A549 (cell line): Measurements from ENCODE around the gene FSTL5. TPM values are rescaled to one million over a fixed set of nuclear protein-coding genes. Genes with fewer than 3 reads are reported as not detected.

Experiments
- ATAC-seq, 2 experiments: fragments of 200-7000 bp in 1 of 2; fragments of >200 bp in 1 of 2; cut with Nextera tagmentation in 1 of 2; cut with Tn5 transposase in 1 of 2; 3 replicates each; pipeline versions ENCODE4 v1.8.0 to v1.9.1; 2018 to 2020; ENCODE audit warnings: mild to moderate bottlenecking in 1 of 2, moderate library complexity in 1 of 2
- CTCF ChIA-PET: fragments of 300-600 bp; sonication (Branson Sonifier 250); formaldehyde crosslinking; extraction: SDS; loops from one replicate; lab custom pipeline; 2021; ENCODE audit warnings: antibody characterized with exemption, inconsistent platforms; lab: Yijun Ruan, JAX
- POLR2A ChIA-PET: fragments of 350-600 bp; formaldehyde crosslinking; extraction: SDS; loops from one replicate; lab custom pipeline; 2021; ENCODE audit warnings: antibody characterized with exemption, inconsistent platforms; lab: Yijun Ruan, JAX
- DNase-seq, 2 experiments: peaks; one replicate each; pipeline versions ENCODE4 v3.0.0 to v3.0.0-alpha.2; 2011 to 2016; ENCODE audit warnings: low read depth in 1 of 2, low spot score in 1 of 2
- FAIRE-seq: peaks from 2 replicates; lab custom pipeline; 2011; peaks lifted over from hg19 to GRCh38; lab: Jason Lieb, UNC
- H3K27ac ChIP-seq, 2 experiments: fragments of >200 bp; sonication (Bioruptor Twin); formaldehyde crosslinking; 3 replicates each; pipeline ENCODE4 v1.5.1; 2016 to 2017
- H3K4me1 ChIP-seq: fragments of >200 bp; sonication (Bioruptor Twin); formaldehyde crosslinking; 3 replicates; pipeline ENCODE4 v1.6.1; 2016
- H3K4me2 ChIP-seq: fragments of >200 bp; sonication (Bioruptor Twin); formaldehyde crosslinking; 3 replicates; pipeline ENCODE4 v1.6.1; 2016
- H3K4me3 ChIP-seq: fragments of >200 bp; sonication (Bioruptor Twin); formaldehyde crosslinking; 3 replicates; pipeline ENCODE4 v1.5.1; 2016
- H3K9me3 ChIP-seq: fragments of >200 bp; sonication (Bioruptor Twin); formaldehyde crosslinking; 3 replicates; pipeline ENCODE4 v1.6.1; 2016
- BCL3 ChIP-seq: fragments of >200 bp; sonication (Bioruptor Twin); formaldehyde crosslinking; IDR thresholded peaks from 3 replicates; pipeline ENCODE4 v1.6.1; 2016
- CBX2 ChIP-seq: fragments of 200-600 bp; sonication (generic); IDR thresholded peaks from 2 replicates; pipeline ENCODE4 v1.6.1; 2016; ENCODE audit warnings: low read depth, mild to moderate bottlenecking, borderline replicate concordance
- EP300 ChIP-seq, 2 experiments: fragments of >200 bp; sonication (Bioruptor Twin); formaldehyde crosslinking; IDR thresholded peaks; 2 replicates in 1 of 2; 3 replicates in 1 of 2; pipeline ENCODE4 v1.6.1; 2016 to 2017
- HOXB5 ChIP-seq: fragments of 250-450 bp; sonication (Bioruptor Pico); IDR thresholded peaks from 2 replicates; pipeline ENCODE4 v1.5.0; 2020; ENCODE audit warnings: mild to moderate bottlenecking, moderate library complexity
- KDM5A ChIP-seq: fragments of 200-600 bp; sonication (generic); IDR thresholded peaks from 2 replicates; pipeline ENCODE4 v1.6.1; 2016; ENCODE audit warnings: antibody characterized with exemption, mild to moderate bottlenecking
- POLR2A ChIP-seq: IDR thresholded peaks from 2 replicates; pipeline ENCODE4 v1.6.1; 2012; ENCODE audit warnings: mild to moderate bottlenecking, low read length
- POLR2AphosphoS2 ChIP-seq: conservative IDR thresholded peaks from 2 replicates; pipeline ENCODE4 v1.6.1; 2012; ENCODE audit warnings: low read length, improper control_type of control experiment, inconsistent platforms
- RARB ChIP-seq: fragments of 250-450 bp; sonication (Bioruptor Pico); IDR thresholded peaks from 2 replicates; pipeline ENCODE4 v1.8.0; 2021; ENCODE audit warnings: mild to moderate bottlenecking, moderate library complexity
- SMC3 ChIP-seq: fragments of >200 bp; sonication (Bioruptor Twin); formaldehyde crosslinking; IDR thresholded peaks from 3 replicates; pipeline ENCODE4 v1.6.1; 2018; ENCODE audit warnings: inconsistent platforms
- ZNF302 ChIP-seq: fragments of 250-450 bp; sonication (Bioruptor Pico); IDR thresholded peaks from 2 replicates; pipeline ENCODE4 v1.9.0; 2021; ENCODE audit warnings: inconsistent platforms, mild to moderate bottlenecking, moderate library complexity
- WGBS: methylation state at CpG from one replicate; pipeline ENCODE4 v1.1.6; 2017; ENCODE audit errors: missing lambda C conversion rate; 5-methylcytosine and 5-hydroxymethylcytosine counted together
- polyA plus RNA-seq, 4 experiments: library from polyadenylated mRNA; depleted of rRNA in 3 of 4; stranded (reverse); fragments of >200 nt; fragmentation: RNase III in 1 of 4; extraction: RNeasy Plus Mini Kit Qiagen cat#74134 plus additional on column Dnase treatment in 1 of 4; gene quantifications; 2 replicates in 3 of 4; 3 replicates in 1 of 4; pipeline ENCODE4 v1.2.3, GENCODE V29; 2011 to 2017
- TF ChIP-seq, protein P1 (sequence below): fragments of 250-450 bp; sonication (Bioruptor Pico); IDR thresholded peaks from 2 replicates; pipeline ENCODE4 v1.5.0; 2021; ENCODE audit warnings: mild to moderate bottlenecking, moderate library complexity, borderline replicate concordance
- TF ChIP-seq, protein P2 (sequence below): IDR thresholded peaks from 2 replicates; pipeline ENCODE4 v1.6.1; 2012

Gene FSTL5
- polyA plus RNA-seq, 2 of the 4 experiments (the other 2 are of a cell fraction), result 0.06 to 0.10 TPM

DNA sequence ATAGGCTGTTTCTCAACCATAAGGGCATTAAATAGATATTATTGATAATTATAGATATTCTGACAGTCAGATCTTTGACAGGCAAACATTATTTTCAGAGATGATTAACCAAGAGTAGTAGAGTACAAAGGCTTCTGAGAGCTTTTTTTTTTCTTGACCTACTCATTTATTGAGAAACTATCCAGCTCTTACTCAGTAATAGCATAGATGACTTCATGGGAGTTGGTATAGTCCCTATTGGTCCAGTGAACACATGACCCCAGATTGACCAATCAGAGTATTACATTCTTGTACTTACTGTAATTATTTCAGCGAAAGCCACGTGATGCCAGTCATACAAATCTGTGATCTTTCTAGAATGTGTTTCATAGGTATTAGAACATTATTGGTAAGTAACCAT, 508.7 kb downstream of the FSTL5 start (continued):
- no peak for TF ChIP-seq BCL3

- WGBS, result 89% methylated on average over 1 of the region's 1 CpG
- CTCF ChIA-PET, result no interaction called here
These were observed 510.1 kb downstream of the FSTL5 start for GRCh38 chr4:161653697-161654096.

DNA sequence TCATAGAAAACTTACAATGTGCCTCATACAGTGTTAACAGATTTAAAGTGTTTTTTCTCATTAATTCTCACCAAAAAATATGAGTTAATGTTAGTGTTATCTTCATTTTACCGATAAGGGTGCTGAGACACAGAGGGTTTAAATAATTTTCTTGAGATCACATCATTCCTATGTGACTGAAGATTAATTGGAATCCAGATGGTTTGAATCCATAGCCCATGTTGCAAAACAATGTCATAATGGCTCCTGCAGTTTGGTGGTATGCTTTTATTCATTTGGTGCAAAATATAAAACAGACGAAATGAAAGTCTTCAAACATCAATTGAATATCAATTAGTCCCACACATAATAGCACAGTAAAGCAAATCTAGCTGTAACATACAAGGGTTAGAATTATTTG, 512.2 kb downstream of the FSTL5 start:
- Histone ChIP-seq H3K4me2 (no peak overlapping the region), H3K4me1 (no peaks in the 10 kb centered on the region), H3K9me3 (no peaks in the 10 kb centered on the region), H3K27ac (no peak overlapping the region), H3K4me3 (no peak overlapping the region)
- 24% methylated on average over 2 of the region's 2 CpGs for WGBS
- no peak for FAIRE-seq
- no peak for DNase-seq
- ATAC-seq, result no peak
- ChIA-PET CTCF (no interaction called here), POLR2A (no interaction called here)
- no peak for TF ChIP-seq EP300 (IDR thresholded peaks at IDR 0.05)
- TF ChIP-seq, protein P1, sequence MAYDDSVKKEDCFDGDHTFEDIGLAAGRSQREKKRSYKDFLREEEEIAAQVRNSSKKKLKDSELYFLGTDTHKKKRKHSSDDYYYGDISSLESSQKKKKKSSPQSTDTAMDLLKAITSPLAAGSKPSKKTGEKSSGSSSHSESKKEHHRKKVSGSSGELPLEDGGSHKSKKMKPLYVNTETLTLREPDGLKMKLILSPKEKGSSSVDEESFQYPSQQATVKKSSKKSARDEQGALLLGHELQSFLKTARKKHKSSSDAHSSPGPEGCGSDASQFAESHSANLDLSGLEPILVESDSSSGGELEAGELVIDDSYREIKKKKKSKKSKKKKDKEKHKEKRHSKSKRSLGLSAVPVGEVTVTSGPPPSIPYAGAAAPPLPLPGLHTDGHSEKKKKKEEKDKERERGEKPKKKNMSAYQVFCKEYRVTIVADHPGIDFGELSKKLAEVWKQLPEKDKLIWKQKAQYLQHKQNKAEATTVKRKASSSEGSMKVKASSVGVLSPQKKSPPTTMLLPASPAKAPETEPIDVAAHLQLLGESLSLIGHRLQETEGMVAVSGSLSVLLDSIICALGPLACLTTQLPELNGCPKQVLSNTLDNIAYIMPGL (CRISPR knock-in tag), result no peak

More at GRCh38 chr4:161653697-161654096, 510.1 kb downstream of the FSTL5 start:
- H3K9me3 ChIP-seq, result no peaks in the 10 kb centered on the region
- H3K4me2 ChIP-seq, result no peak overlapping the region
- DNase-seq (no peak), ATAC-seq (no peak), FAIRE-seq (no peak)
- TF ChIP-seq KDM5A (no peak), CBX2 (no peak), SMC3 (no peak), POLR2A (no peak)
- H3K4me3 ChIP-seq, result no peak overlapping the region
- POLR2A ChIA-PET, result no interaction called here
- no peak overlapping the region for H3K27ac ChIP-seq
- H3K4me1 ChIP-seq, result no peaks in the 10 kb centered on the region

- no peaks in the 10 kb centered on the region for H3K9me3 ChIP-seq
- no peak for TF ChIP-seq EP300 (IDR thresholded peaks at IDR 0.05)
- TF ChIP-seq, protein P2, sequence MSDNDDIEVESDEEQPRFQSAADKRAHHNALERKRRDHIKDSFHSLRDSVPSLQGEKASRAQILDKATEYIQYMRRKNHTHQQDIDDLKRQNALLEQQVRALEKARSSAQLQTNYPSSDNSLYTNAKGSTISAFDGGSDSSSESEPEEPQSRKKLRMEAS, result no peak
- TF ChIP-seq, protein P1 (CRISPR knock-in tag), result no peak
- no peak for TF ChIP-seq RARB (CRISPR knock-in tag)
- no peak for TF ChIP-seq POLR2AphosphoS2
- TF ChIP-seq ZNF302 (CRISPR knock-in tag), result no peak
- H3K4me3 ChIP-seq, result no peak overlapping the region
- WGBS, result 56% methylated on average over 5 of the region's 5 CpGs
- DNase-seq, result no peak
- ChIA-PET POLR2A (no interaction called here), CTCF (no interaction called here)
- H3K4me2 ChIP-seq, result no peak overlapping the region
- no peaks in the 10 kb centered on the region for H3K4me1 ChIP-seq
- FAIRE-seq, result no peak
- H3K27ac ChIP-seq, result no peak overlapping the region
- no peak for ATAC-seq
These were observed 513.0 kb downstream of the FSTL5 start for GRCh38 chr4:161650812-161651211.

- ChIA-PET CTCF (no interaction called here), POLR2A (no interaction called here)
- ATAC-seq (no peak), FAIRE-seq (no peak), DNase-seq (no peak)
- 71% methylated on average over 10 of the region's 12 CpGs for WGBS
- Histone ChIP-seq H3K9me3 (no peaks in the 10 kb centered on the region), H3K4me1 (no peaks in the 10 kb centered on the region), H3K27ac (no peak overlapping the region), H3K4me2 (no peak overlapping the region)
- TF ChIP-seq HOXB5, result no peak
- TF ChIP-seq, all 56 proteins: peak for 0
- no peak overlapping the region for H3K4me3 ChIP-seq
These were observed 516.0 kb downstream of the FSTL5 start for GRCh38 chr4:161647757-161648156.
